HG02885 (cell line): ENCODE results near the gene LRFN4.
"Not testable (repeated sequence)": the region's sequence is repeated elsewhere in the genome, so short reads cannot be mapped to it uniquely, and the experiment has no call there.

Source experiments
- ATAC-seq: cut with Tn5 transposase; IDR thresholded peaks from one replicate; pipeline ENCODE4 v1.9.1; 2021; ENCODE audit warnings: mild to moderate bottlenecking; ENCODE audit not compliant: unreplicated experiment, poor library complexity

Gene LRFN4

GRCh38 chr11:66856496-66857233 lies at the start of gene LRFN4:
Gene LRFN4 (plus strand): TSS chr11:66857064. CDS start chr11:66857745, 681 bp downstream.
- ATAC-seq, result peak; percentile 29

- no peak for ATAC-seq
These were observed 47.3 kb upstream of the LRFN4 start for GRCh38 chr11:66809592-66809991.

GRCh38 chr11:66810576-66811185 lies 46.2 kb upstream of the LRFN4 start:
- ATAC-seq, result no peak

- ATAC-seq, result no peak
These were observed 42.2 kb upstream of the LRFN4 start for GRCh38 chr11:66814678-66815077.

- no peak for ATAC-seq
These were observed 41.2 kb upstream of the LRFN4 start for GRCh38 chr11:66815646-66816045.

- ATAC-seq, result no peak
These were observed 38.5 kb upstream of the LRFN4 start for GRCh38 chr11:66818231-66818955.

GRCh38 chr11:66820381-66820780 lies 36.5 kb upstream of the LRFN4 start:
- no peak for ATAC-seq

- ATAC-seq, result no peak
These were observed 36.0 kb upstream of the LRFN4 start for GRCh38 chr11:66820901-66821300.

- no peak for ATAC-seq
These were observed 33.2 kb upstream of the LRFN4 start for GRCh38 chr11:66823700-66824099.

GRCh38 chr11:66824573-66824972 lies 32.3 kb upstream of the LRFN4 start:
- ATAC-seq, result not testable (repeated sequence)

GRCh38 chr11:66834539-66834845 lies 22.4 kb upstream of the LRFN4 start:
- no peak for ATAC-seq

GRCh38 chr11:66834943-66835342 lies 21.9 kb upstream of the LRFN4 start:
- no peak for ATAC-seq

GRCh38 chr11:66835768-66836405 lies 21.0 kb upstream of the LRFN4 start:
- no peak for ATAC-seq

GRCh38 chr11:66840317-66841091 lies 16.4 kb upstream of the LRFN4 start:
- no peak for ATAC-seq

GRCh38 chr11:66841861-66842260 lies 15.0 kb upstream of the LRFN4 start:
- no peak for ATAC-seq

GRCh38 chr11:66842501-66842895 lies 14.4 kb upstream of the LRFN4 start:
- no peak for ATAC-seq

GRCh38 chr11:66842896-66843775 lies 13.7 kb upstream of the LRFN4 start, which contains the start of gene RCE1:
Gene RCE1 (plus strand): TSS chr11:66843441. CDS start chr11:66843456, 15 bp downstream.
- peak; percentile 88 for ATAC-seq

- no peak for ATAC-seq
These were observed 12.9 kb upstream of the LRFN4 start for GRCh38 chr11:66843776-66844495.
